22Rv1 (cell line): ENCODE results near the gene NCLN.

Experiments used
- ZFX ChIP-seq: fragments of 450-650 bp; IDR thresholded peaks from 2 replicates; pipeline ENCODE4 v1.6.1; 2017; ENCODE audit warnings: antibody characterized with exemption, borderline replicate concordance
- TF ChIP-seq, protein P1 (sequence below): fragments of 450-650 bp; IDR thresholded peaks from 2 replicates; pipeline ENCODE4 v1.5.1; 2017; ENCODE audit warnings: mild to moderate bottlenecking

DNA sequence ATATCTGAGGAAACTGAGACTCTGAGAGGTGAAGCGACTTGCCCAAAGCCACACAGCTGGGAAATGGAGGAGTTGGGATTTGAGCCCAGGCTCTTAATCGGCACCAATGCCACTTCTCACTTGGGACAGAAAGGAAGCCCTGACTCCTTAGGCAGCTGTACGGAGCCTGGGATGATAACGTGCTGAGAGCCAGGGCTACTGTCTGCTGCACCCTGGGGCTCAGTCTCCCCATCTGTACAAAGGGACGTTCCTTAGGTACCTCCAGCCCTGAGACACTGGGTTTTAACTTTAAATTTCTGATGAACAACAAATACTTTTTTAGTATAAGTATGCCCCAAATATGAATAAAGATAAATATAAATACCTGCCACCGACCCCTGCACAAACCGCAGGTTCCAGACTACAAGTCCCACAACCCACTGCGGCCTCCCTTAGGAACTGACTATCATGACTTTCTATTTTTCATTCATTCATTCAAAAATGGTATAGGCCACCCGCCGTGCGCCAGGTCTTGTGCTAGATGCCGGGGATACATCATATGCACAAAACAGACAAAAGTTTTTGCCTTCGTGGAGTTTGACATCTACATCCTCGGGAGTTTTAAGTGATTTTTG lies 776 bp upstream of the NCLN start:
- TF ChIP-seq, protein P1, sequence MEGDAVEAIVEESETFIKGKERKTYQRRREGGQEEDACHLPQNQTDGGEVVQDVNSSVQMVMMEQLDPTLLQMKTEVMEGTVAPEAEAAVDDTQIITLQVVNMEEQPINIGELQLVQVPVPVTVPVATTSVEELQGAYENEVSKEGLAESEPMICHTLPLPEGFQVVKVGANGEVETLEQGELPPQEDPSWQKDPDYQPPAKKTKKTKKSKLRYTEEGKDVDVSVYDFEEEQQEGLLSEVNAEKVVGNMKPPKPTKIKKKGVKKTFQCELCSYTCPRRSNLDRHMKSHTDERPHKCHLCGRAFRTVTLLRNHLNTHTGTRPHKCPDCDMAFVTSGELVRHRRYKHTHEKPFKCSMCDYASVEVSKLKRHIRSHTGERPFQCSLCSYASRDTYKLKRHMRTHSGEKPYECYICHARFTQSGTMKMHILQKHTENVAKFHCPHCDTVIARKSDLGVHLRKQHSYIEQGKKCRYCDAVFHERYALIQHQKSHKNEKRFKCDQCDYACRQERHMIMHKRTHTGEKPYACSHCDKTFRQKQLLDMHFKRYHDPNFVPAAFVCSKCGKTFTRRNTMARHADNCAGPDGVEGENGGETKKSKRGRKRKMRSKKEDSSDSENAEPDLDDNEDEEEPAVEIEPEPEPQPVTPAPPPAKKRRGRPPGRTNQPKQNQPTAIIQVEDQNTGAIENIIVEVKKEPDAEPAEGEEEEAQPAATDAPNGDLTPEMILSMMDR, result no peak
- TF ChIP-seq ZFX, result no peak
